GM23248 (cell line): ENCODE results near the gene SLIT2.

Experiments
- EZH2 ChIP-seq: fragments of 200-600 bp; sonication (generic); IDR thresholded peaks from 2 replicates; pipeline ENCODE4 v1.6.1; 2018; ENCODE audit warnings: antibody characterized with exemption, mild to moderate bottlenecking; ENCODE audit not compliant: insufficient read depth, poor library complexity, severe bottlenecking
- EZH2phosphoT487 ChIP-seq: fragments of 200-600 bp; sonication (generic); IDR thresholded peaks from 2 replicates; pipeline ENCODE4 v1.6.1; 2018; ENCODE audit warnings: antibody characterized with exemption, moderate library complexity, mild to moderate bottlenecking, low read depth; ENCODE audit not compliant: insufficient read depth

DNA sequence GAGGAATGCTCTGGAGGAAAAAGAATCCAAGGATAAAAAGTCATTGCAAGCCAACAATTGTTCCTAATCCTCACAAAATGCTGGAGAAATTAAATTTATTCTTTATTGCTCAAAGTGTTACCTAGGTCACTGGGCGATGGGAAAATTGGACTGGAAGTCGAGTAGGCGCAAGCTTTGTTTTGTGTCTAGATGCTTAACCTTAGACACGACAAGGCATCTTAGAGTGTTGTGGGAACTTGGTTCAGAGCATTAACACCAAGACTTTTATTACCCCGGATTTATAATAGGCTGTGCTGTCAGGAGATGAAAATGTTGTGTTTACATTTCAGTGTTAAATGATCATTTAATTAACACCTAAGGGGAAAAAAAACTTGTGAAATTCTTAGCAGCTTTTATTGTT, 25.1 kb downstream of the SLIT2 start:
- TF ChIP-seq EZH2 (no peak), EZH2phosphoT487 (no peak)
